Measurements from ENCODE around the gene SLC25A15. TPM values are rescaled to one million over a fixed set of nuclear protein-coding genes. Genes with fewer than 3 reads are reported as not detected.

SLC25A15 gene
- total RNA-seq, 1 donor from 2014 or later = 5.4 TPM

DNA sequence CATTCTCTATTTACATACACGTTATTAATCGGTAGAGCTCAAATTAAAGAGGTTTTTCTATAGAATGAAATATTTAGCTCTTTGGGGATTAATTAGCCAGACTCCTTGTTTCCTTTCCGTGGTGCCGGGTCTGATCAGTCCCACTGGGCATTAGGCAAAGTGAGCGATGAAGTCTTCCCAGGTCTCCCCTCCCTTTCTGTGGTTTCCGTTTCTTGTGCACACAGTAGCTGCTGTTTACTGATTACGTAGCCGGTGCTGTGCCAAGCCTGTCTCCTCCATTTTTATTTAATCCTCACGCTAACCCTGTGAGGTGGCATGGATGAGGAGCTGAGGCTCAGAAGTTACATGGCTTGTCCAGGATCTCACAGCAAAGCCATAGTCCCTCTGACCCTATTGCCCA is 9.0 kb downstream of the SLC25A15 start:
- Histone ChIP-seq H3K36me3 (peaks cover 61% of the 10 kb centered on the region), H3K9me3 (replicated peaks) (no peaks in the 10 kb centered on the region), H3K4me1 (no peaks in the 10 kb centered on the region), H3K4me3 (no peak overlapping the region), H3K27me3 (ENCODE audit: low read depth) (no peaks in the 10 kb centered on the region), H3K27ac (replicated peaks) (no peak overlapping the region)
- TF ChIP-seq, protein P1, sequence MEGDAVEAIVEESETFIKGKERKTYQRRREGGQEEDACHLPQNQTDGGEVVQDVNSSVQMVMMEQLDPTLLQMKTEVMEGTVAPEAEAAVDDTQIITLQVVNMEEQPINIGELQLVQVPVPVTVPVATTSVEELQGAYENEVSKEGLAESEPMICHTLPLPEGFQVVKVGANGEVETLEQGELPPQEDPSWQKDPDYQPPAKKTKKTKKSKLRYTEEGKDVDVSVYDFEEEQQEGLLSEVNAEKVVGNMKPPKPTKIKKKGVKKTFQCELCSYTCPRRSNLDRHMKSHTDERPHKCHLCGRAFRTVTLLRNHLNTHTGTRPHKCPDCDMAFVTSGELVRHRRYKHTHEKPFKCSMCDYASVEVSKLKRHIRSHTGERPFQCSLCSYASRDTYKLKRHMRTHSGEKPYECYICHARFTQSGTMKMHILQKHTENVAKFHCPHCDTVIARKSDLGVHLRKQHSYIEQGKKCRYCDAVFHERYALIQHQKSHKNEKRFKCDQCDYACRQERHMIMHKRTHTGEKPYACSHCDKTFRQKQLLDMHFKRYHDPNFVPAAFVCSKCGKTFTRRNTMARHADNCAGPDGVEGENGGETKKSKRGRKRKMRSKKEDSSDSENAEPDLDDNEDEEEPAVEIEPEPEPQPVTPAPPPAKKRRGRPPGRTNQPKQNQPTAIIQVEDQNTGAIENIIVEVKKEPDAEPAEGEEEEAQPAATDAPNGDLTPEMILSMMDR (IDR thresholded peaks at IDR 0.05; ENCODE audit: borderline replicate concordance) = no peak
- intact Hi-C loops (cut with micrococcal nuclease) = no loop called here
- no peak for DNase-seq

DNA sequence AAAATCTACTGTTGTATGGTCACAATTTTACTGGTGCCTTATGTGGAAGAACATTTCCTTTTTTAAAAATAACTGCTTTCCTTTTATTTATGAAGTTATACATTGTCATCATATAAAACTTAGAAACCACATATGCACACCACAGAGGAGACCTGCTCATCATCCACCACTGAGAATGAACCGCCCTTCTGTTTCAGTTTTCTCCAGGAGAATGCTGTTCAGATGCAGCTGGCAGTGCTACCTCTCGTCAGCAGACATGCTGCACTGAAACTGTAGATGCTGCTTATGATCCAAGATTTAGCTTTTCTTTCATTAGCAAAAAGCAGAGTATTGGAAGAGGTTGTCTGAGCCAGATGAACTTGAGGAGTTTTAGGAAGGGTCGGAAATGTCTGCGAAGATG is 10.1 kb downstream of the SLC25A15 start:
- TF ChIP-seq, protein P1 (IDR thresholded peaks at IDR 0.05; ENCODE audit: borderline replicate concordance) = no peak
- no peak overlapping the region for H3K27ac ChIP-seq (replicated peaks)
- H3K27me3 ChIP-seq (ENCODE audit: low read depth) = no peaks in the 10 kb centered on the region
- peaks cover 58% of the 10 kb centered on the region for H3K36me3 ChIP-seq
- no peak overlapping the region for H3K4me3 ChIP-seq
- H3K4me1 ChIP-seq = no peaks in the 10 kb centered on the region
- intact Hi-C loops (cut with micrococcal nuclease) = no loop called here
- no peak for DNase-seq
- no peaks in the 10 kb centered on the region for H3K9me3 ChIP-seq (replicated peaks)

DNA sequence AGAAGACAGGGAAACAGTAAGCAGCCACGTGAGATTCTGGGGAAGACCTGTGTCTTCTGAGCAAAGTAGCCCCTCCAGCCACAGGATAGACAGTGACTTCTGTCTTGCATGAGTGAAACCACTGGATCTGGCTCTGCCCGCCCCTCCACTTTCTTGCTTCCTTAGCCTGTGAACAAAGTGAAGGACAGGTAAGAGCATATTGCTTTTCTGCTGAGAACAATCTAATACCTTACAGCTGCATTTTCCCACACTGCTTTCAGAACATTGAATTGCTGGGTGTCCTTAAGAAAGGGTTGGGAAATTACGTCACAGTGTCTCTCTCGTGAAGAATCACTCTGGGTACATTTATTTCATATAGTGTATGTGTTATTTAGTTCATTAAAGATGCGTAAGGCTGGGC is 11.1 kb downstream of the SLC25A15 start:
- Histone ChIP-seq H3K9me3 (replicated peaks) (no peaks in the 10 kb centered on the region), H3K4me3 (no peak overlapping the region), H3K27ac (replicated peaks) (no peak overlapping the region), H3K27me3 (ENCODE audit: low read depth) (no peaks in the 10 kb centered on the region), H3K4me1 (no peaks in the 10 kb centered on the region), H3K36me3 (peaks cover 57% of the 10 kb centered on the region)
- intact Hi-C loops (cut with micrococcal nuclease) = no loop called here
- DNase-seq = no peak
- TF ChIP-seq, protein P1 (IDR thresholded peaks at IDR 0.05; ENCODE audit: borderline replicate concordance) = no peak

DNA sequence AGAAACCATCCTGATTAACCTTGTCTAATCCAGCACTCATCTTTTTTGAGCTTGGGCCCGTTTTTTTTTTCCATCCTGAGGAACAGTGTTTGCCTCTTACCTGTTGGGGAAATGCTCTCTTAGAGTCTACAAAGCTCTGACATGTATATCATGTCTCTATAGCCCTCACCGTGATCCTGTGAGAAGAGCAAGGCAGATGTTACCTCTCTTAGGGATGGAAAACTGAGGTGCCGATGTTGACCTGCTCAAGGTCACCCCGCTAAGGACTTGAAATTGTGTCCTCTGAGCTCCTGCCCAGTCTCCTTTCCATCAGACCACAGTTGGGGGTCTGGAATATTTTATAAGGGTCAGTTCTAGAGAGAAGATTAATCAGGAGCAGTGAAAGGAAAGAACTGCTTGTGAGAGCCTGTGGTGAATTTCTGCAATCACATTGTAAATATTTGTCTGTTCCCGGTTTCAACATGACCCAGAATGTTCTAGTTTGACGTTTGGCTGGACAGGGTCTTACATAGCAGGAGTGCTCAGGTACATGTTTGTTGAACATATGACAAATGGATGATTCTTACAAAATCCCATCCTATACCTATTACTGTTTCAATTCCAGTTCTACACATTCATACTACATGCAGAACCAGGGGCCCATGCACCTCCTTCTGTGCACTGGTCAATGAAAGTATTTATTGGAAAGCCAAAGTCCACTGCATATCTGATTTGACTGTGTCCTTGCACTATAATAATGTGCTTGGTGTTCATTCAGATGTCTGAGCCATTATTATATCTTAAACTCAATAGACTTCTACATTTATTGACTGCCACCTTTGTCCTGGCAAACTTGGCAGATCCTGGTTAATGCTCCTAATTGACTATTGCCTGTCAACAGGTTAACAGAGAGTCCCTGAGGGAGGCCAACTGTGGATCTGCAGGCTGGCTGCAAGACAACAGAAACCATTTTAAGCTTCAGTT is 12.1 kb downstream of the SLC25A15 start:
- Histone ChIP-seq H3K36me3 (peaks cover 52% of the 10 kb centered on the region), H3K27ac (replicated peaks) (no peak overlapping the region), H3K4me3 (no peak overlapping the region), H3K27me3 (ENCODE audit: low read depth) (no peaks in the 10 kb centered on the region), H3K4me1 (peaks cover 4% of the 10 kb centered on the region), H3K9me3 (replicated peaks) (no peaks in the 10 kb centered on the region)
- no peak for DNase-seq
- intact Hi-C loops (cut with micrococcal nuclease) = no loop called here
- TF ChIP-seq, protein P1 (IDR thresholded peaks at IDR 0.05; ENCODE audit: borderline replicate concordance) = no peak

DNA sequence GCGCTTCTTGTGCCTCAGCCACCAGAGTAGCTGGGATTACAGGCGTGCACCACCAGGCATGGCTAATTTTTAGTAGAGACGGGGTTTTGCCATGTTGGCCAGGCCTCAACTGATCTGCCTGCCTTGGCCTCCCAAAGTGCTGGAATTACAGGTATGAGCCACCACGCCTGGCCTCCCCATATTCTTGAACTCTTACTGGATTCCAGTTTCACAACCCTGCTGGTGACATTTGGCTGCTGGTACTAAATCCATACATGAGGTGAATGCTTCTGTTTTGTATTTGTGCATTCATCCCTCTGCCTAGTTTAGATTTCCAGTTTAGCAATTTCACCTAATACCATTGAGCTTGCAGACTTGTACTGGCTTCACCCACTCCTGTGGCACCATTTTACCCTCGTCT is 13.9 kb downstream of the SLC25A15 start:
- DNase-seq = no peak
- Histone ChIP-seq H3K4me3 (no peak overlapping the region), H3K36me3 (peaks cover 62% of the 10 kb centered on the region), H3K27me3 (ENCODE audit: low read depth) (no peaks in the 10 kb centered on the region), H3K9me3 (replicated peaks) (no peaks in the 10 kb centered on the region), H3K4me1 (peaks cover 4% of the 10 kb centered on the region), H3K27ac (replicated peaks) (no peak overlapping the region)
- intact Hi-C loops (cut with micrococcal nuclease) = no loop called here
- TF ChIP-seq, protein P1 (IDR thresholded peaks at IDR 0.05; ENCODE audit: borderline replicate concordance) = no peak
